GM12865 (cell line): Measurements from ENCODE around the gene LIPE.

Experiments used
- DNase-seq: peaks from one replicate; pipeline ENCODE4 v3.0.0; 2010; ENCODE audit warnings: low read depth
- H3K4me3 ChIP-seq: 2 replicates; pipeline ENCODE4 v1.5.1; 2011; ENCODE audit warnings: mild to moderate bottlenecking, low read depth, low read length, control low read depth
- TF ChIP-seq, protein P1 (sequence below): IDR thresholded peaks from 2 replicates; pipeline ENCODE4 v1.5.1; 2011; ENCODE audit warnings: low read length, control low read depth, low read depth, inconsistent platforms; ENCODE audit not compliant: insufficient read depth; ENCODE audit errors: missing control alignments

Gene LIPE

DNA sequence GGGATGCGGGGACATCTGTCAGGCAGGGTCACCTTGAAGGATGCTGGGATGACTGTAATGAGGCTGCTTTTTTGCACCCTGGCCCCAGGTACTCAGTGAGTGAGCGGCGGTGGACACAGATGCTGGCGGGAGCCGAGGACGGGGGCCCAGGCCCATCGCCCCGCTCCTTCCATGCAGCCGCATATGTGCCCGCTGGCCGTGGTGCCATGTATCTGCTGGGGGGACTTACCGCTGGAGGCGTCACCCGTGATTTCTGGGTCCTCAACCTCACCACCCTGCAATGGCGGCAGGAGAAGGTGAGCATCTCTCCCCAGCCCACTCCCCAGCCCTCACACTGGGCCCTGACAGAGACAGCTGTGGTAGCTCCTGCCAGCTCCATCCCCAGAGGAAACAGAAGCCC is 70.5 kb downstream of the LIPE start:
- no peak for DNase-seq
- TF ChIP-seq, protein P1, sequence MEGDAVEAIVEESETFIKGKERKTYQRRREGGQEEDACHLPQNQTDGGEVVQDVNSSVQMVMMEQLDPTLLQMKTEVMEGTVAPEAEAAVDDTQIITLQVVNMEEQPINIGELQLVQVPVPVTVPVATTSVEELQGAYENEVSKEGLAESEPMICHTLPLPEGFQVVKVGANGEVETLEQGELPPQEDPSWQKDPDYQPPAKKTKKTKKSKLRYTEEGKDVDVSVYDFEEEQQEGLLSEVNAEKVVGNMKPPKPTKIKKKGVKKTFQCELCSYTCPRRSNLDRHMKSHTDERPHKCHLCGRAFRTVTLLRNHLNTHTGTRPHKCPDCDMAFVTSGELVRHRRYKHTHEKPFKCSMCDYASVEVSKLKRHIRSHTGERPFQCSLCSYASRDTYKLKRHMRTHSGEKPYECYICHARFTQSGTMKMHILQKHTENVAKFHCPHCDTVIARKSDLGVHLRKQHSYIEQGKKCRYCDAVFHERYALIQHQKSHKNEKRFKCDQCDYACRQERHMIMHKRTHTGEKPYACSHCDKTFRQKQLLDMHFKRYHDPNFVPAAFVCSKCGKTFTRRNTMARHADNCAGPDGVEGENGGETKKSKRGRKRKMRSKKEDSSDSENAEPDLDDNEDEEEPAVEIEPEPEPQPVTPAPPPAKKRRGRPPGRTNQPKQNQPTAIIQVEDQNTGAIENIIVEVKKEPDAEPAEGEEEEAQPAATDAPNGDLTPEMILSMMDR, result no peak
- no peak overlapping the region for H3K4me3 ChIP-seq

DNA sequence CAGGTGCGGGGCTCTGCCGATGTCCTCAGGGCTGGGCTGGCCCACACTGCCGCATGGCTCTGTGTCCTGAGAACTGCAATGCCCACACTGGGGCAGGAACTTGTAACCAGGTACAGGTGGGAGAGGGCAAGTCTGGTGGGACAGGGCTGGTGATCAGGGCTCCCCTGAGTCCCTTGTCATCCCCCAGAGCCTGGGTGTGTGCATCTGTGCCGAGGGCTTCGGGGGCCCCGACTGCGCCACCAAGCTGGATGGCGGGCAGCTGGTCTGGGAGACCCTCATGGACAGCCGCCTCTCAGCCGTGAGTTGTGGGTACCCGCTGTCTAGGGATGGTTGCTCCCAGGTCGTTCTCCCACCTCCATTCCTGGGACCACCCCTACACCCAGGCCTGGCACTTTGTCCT is 71.3 kb downstream of the LIPE start:
- no peak overlapping the region for H3K4me3 ChIP-seq
- TF ChIP-seq, protein P1, result no peak
- DNase-seq, result no peak

DNA sequence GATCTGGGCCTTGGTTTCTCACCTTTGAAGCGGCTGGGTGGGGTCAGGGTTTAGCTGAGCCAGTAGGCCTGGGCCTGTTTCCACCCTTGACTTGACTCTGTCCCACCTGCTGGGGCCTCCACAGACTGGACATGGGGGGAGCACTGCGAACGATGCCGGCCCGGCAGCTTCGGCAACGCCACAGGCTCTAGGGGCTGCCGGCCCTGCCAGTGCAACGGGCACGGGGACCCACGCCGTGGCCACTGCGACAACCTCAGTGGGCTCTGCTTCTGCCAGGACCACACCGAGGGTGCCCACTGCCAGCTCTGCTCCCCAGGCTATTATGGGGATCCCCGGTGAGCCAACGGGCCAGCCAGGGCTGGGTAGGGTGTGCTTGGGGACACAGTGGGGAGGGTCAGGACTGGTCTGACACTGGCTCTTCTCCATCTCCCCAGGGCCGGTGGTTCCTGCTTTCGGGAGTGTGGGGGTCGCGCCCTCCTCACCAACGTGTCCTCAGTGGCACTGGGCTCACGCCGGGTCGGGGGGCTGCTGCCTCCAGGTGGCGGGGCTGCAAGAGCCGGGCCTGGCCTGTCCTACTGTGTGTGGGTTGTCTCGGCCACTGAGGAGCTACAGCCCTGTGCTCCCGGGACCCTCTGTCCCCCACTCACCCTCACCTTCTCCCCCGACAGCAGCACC is 73.7 kb downstream of the LIPE start:
- no peak for DNase-seq
- TF ChIP-seq, protein P1, result no peak
- H3K4me3 ChIP-seq, result no peak overlapping the region

DNA sequence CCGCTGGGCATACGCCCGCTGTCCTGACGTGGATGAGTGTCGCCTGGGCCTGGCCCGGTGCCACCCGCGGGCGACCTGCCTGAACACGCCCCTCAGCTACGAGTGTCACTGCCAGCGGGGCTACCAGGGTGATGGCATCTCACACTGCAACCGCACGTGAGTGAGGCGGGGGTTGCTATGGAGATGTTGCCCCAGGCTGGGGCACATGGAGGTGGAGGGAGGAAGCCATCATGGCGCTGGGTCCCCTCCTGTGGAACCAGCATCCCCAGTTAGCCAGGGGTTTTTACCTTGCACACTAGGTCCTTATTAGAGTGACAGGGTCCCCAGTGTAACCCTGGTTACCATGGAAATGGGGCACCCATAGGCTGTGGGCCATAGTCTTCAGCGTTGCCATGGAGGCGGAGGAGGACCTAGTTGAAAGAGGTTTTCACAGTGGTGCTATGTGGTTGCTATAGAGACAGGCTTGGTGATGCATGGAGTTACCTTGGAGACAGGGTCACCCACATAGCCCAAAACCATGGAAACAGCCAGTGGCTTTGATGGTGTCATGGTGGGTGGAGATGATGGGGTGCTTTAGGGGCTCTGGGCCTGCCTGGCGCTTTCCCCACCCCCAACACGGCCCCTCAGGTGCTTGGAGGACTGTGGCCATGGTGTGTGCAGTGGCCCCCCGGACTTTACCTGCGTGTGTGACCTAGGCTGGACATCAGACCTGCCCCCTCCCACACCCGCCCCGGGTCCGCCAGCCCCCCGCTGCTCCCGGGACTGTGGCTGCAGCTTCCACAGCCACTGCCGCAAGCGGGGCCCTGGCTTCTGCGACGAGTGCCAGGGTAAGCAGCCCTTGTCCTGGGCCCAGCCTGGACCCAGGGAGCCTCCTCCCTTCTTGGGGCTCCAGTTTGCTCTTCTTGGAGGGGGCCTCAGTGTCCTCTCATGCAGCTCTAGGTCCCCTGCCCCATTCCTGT is 74.6 kb downstream of the LIPE start:
- H3K4me3 ChIP-seq, result no peak overlapping the region
- TF ChIP-seq, protein P1, result no peak
- DNase-seq, result peak; percentile 62
